Measurements from ENCODE around the gene TNNT2.

The TNNT2 gene

GRCh38 chr1:201383647-201384405, 6.3 kb upstream of the TNNT2 start:
- no peak for DNase-seq
- in situ Hi-C loops (cut with MboI; ENCODE audit: low pct_unique_long_range_greater_than_20kb, low sequenced_read_pairs), result no loop called here

- no peak for DNase-seq
- in situ Hi-C loops (cut with MboI; ENCODE audit: low pct_unique_long_range_greater_than_20kb, low sequenced_read_pairs), result no loop called here
These were observed 3.6 kb upstream of the TNNT2 start for GRCh38 chr1:201381130-201381529.

- DNase-seq, result no peak
- in situ Hi-C loops (cut with MboI; ENCODE audit: low pct_unique_long_range_greater_than_20kb, low sequenced_read_pairs), result no loop called here
These were observed 2.3 kb upstream of the TNNT2 start for GRCh38 chr1:201379733-201380242.

GRCh38 chr1:201378804-201379203, 1.3 kb upstream of the TNNT2 start:
- no peak for DNase-seq
- in situ Hi-C loops (cut with MboI; ENCODE audit: low pct_unique_long_range_greater_than_20kb, low sequenced_read_pairs), result no loop called here

GRCh38 chr1:201376464-201377374, 761 bp downstream of the TNNT2 start:
- in situ Hi-C loops (cut with MboI; ENCODE audit: low pct_unique_long_range_greater_than_20kb, low sequenced_read_pairs), result no loop called here
- peak; percentile 51 for DNase-seq

- in situ Hi-C loops (cut with MboI; ENCODE audit: low pct_unique_long_range_greater_than_20kb, low sequenced_read_pairs), result no loop called here
- DNase-seq, result no peak
These were observed 1.4 kb downstream of the TNNT2 start for GRCh38 chr1:201376107-201376463.

- in situ Hi-C loops (cut with MboI; ENCODE audit: low pct_unique_long_range_greater_than_20kb, low sequenced_read_pairs), result no loop called here
- DNase-seq, result no peak
These were observed 2.3 kb downstream of the TNNT2 start for GRCh38 chr1:201375169-201375568.

GRCh38 chr1:201374364-201374763, 3.1 kb downstream of the TNNT2 start:
- no peak for DNase-seq
- in situ Hi-C loops (cut with MboI; ENCODE audit: low pct_unique_long_range_greater_than_20kb, low sequenced_read_pairs), result no loop called here

GRCh38 chr1:201371792-201372191, 5.7 kb downstream of the TNNT2 start:
- in situ Hi-C loops (cut with MboI; ENCODE audit: low pct_unique_long_range_greater_than_20kb, low sequenced_read_pairs), result no loop called here

GRCh38 chr1:201371276-201371675, 6.2 kb downstream of the TNNT2 start:
- in situ Hi-C loops (cut with MboI; ENCODE audit: low pct_unique_long_range_greater_than_20kb, low sequenced_read_pairs), result no loop called here
- DNase-seq, result no peak

More at GRCh38 chr1:201371792-201372191, 5.7 kb downstream of the TNNT2 start:
- no peak for DNase-seq

- in situ Hi-C loops (cut with MboI; ENCODE audit: low pct_unique_long_range_greater_than_20kb, low sequenced_read_pairs), result no loop called here
- no peak for DNase-seq
These were observed 7.0 kb downstream of the TNNT2 start for GRCh38 chr1:201370500-201370899.

GRCh38 chr1:201369209-201369608, 8.3 kb downstream of the TNNT2 start:
- in situ Hi-C loops (cut with MboI; ENCODE audit: low pct_unique_long_range_greater_than_20kb, low sequenced_read_pairs), result no loop called here

GRCh38 chr1:201366696-201367095, 10.8 kb downstream of the TNNT2 start:
- no peak for DNase-seq
- in situ Hi-C loops (cut with MboI; ENCODE audit: low pct_unique_long_range_greater_than_20kb, low sequenced_read_pairs), result no loop called here

More at GRCh38 chr1:201369209-201369608, 8.3 kb downstream of the TNNT2 start:
- DNase-seq, result no peak

- no peak for DNase-seq
- in situ Hi-C loops (cut with MboI; ENCODE audit: low pct_unique_long_range_greater_than_20kb, low sequenced_read_pairs), result no loop called here
These were observed 12.2 kb downstream of the TNNT2 start for GRCh38 chr1:201365251-201365650.

- in situ Hi-C loops (cut with MboI; ENCODE audit: low pct_unique_long_range_greater_than_20kb, low sequenced_read_pairs), result no loop called here
- no peak for DNase-seq
These were observed 12.7 kb downstream of the TNNT2 start for GRCh38 chr1:201364808-201365105.

- in situ Hi-C loops (cut with MboI; ENCODE audit: low pct_unique_long_range_greater_than_20kb, low sequenced_read_pairs), result no loop called here
- DNase-seq, result no peak
These were observed 14.0 kb downstream of the TNNT2 start for GRCh38 chr1:201363467-201363866.

GRCh38 chr1:201362906-201363305, 14.6 kb downstream of the TNNT2 start:
- DNase-seq, result no peak
- in situ Hi-C loops (cut with MboI; ENCODE audit: low pct_unique_long_range_greater_than_20kb, low sequenced_read_pairs), result no loop called here

- in situ Hi-C loops (cut with MboI; ENCODE audit: low pct_unique_long_range_greater_than_20kb, low sequenced_read_pairs), result no loop called here
These were observed 15.6 kb downstream of the TNNT2 start for GRCh38 chr1:201361652-201362504.

GRCh38 chr1:201360901-201361651, 16.4 kb downstream of the TNNT2 start:
- in situ Hi-C loops (cut with MboI; ENCODE audit: low pct_unique_long_range_greater_than_20kb, low sequenced_read_pairs), result no loop called here
- no peak for DNase-seq

More at GRCh38 chr1:201361652-201362504, 15.6 kb downstream of the TNNT2 start:
- peak; percentile 39 for DNase-seq

All from KBM-7 (cell line).